ENCODE measurements around the gene NOTCH3.
A peak's percentile ranks its signal among the peaks of the same experiment; 100 is the strongest.

The NOTCH3 gene

DNA sequence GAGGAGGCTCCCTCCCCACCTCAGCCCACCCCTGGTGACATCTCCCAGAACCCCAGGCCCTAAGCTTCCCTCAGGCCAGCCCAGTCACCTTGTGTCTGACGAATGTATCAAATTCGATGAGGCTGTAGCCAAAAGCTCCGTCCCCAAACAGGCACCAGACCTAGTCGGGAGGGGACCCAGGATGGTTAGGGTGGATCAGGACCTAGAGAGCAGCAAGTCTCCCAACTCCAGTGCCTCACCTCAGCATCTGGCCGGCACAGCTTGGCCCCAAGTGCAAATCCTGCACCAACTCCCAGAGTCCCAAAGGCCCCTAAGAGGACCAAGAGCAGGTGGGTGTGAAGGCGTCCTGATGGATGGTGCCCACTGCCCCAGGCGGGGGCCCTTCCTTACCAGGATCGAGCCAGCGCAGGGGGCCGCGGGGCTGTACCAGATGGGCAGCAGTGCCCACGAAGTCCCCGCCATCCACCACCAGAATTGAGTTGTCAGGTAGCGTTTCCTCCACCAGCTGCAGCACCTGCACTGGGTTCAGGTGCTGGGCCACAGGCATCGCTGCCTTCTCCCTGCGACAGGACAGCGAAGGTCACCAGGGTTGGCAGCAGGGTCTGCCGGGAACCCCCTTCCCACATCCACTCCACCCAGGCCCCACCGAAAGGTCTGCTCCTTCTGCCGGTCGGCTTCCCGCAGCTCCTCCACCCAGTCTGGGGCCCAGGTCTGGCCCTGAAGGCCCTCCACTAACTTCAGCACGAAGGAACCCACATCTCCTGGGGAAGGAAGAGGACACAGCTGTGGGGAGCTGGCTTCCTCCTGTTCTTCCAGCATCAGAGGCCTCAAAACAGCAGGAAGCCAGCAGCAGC lies 84.8 kb downstream of the NOTCH3 start:
- DNase-seq (ENCODE audit: low read depth): no peak
- TF ChIP-seq, protein P1, sequence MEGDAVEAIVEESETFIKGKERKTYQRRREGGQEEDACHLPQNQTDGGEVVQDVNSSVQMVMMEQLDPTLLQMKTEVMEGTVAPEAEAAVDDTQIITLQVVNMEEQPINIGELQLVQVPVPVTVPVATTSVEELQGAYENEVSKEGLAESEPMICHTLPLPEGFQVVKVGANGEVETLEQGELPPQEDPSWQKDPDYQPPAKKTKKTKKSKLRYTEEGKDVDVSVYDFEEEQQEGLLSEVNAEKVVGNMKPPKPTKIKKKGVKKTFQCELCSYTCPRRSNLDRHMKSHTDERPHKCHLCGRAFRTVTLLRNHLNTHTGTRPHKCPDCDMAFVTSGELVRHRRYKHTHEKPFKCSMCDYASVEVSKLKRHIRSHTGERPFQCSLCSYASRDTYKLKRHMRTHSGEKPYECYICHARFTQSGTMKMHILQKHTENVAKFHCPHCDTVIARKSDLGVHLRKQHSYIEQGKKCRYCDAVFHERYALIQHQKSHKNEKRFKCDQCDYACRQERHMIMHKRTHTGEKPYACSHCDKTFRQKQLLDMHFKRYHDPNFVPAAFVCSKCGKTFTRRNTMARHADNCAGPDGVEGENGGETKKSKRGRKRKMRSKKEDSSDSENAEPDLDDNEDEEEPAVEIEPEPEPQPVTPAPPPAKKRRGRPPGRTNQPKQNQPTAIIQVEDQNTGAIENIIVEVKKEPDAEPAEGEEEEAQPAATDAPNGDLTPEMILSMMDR (conservative IDR thresholded peaks at IDR 0.05; ENCODE audit: low read length): no peak
- no peak overlapping the region for H3K4me3 ChIP-seq (ENCODE audit: low read length)

GRCh38 chr19:15115080-15115479 lies 85.7 kb downstream of the NOTCH3 start:
- TF ChIP-seq, protein P1 (conservative IDR thresholded peaks at IDR 0.05; ENCODE audit: low read length): no peak
- no peak overlapping the region for H3K4me3 ChIP-seq (ENCODE audit: low read length)
- peak; percentile 55 for DNase-seq (ENCODE audit: low read depth)

- H3K4me3 ChIP-seq (ENCODE audit: low read length): no peak overlapping the region
- peak; percentile 47 for DNase-seq (ENCODE audit: low read depth)
- TF ChIP-seq, protein P1 (conservative IDR thresholded peaks at IDR 0.05; ENCODE audit: low read length): no peak
These were observed 86.6 kb downstream of the NOTCH3 start for GRCh38 chr19:15114153-15114540.

- TF ChIP-seq, protein P1 (conservative IDR thresholded peaks at IDR 0.05; ENCODE audit: low read length): no peak
- no peak for DNase-seq (ENCODE audit: low read depth)
- no peak overlapping the region for H3K4me3 ChIP-seq (ENCODE audit: low read length)
These were observed 87.3 kb downstream of the NOTCH3 start for GRCh38 chr19:15113245-15114152.

DNA sequence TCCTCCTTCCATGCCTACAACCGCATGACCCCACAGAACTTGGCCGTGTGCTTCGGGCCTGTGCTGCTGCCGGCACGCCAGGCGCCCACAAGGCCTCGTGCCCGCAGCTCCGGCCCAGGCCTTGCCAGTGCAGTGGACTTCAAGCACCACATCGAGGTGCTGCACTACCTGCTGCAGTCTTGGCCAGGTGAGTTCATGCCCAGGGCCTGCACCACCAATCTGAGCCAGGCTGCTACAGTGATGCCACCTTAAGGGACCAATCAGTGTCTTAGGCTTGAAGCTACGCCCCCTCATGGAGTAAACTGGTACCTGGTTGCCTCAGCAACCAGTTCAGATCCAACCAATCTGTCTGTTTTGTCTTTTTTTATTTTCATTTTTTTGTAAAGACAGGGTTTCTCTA lies 88.4 kb downstream of the NOTCH3 start:
- peak; percentile 11 for DNase-seq (ENCODE audit: low read depth)
- no peak overlapping the region for H3K4me3 ChIP-seq (ENCODE audit: low read length)
- TF ChIP-seq, protein P1 (conservative IDR thresholded peaks at IDR 0.05; ENCODE audit: low read length): no peak

- TF ChIP-seq, protein P1 (conservative IDR thresholded peaks at IDR 0.05; ENCODE audit: low read length): no peak
- no peak overlapping the region for H3K4me3 ChIP-seq (ENCODE audit: low read length)
- DNase-seq (ENCODE audit: low read depth): no peak
These were observed 89.0 kb downstream of the NOTCH3 start for GRCh38 chr19:15111758-15112157.

Measured in AG10803 (cell line).